GM18519 (cell line): ENCODE data around the gene AP5Z1.

Source experiments
- ATAC-seq: cut with Tn5 transposase; IDR thresholded peaks from one replicate; pipeline ENCODE4 v1.9.1; 2021; ENCODE audit warnings: mild to moderate bottlenecking, moderate library complexity; ENCODE audit not compliant: unreplicated experiment, low FRiP score

The AP5Z1 gene

DNA sequence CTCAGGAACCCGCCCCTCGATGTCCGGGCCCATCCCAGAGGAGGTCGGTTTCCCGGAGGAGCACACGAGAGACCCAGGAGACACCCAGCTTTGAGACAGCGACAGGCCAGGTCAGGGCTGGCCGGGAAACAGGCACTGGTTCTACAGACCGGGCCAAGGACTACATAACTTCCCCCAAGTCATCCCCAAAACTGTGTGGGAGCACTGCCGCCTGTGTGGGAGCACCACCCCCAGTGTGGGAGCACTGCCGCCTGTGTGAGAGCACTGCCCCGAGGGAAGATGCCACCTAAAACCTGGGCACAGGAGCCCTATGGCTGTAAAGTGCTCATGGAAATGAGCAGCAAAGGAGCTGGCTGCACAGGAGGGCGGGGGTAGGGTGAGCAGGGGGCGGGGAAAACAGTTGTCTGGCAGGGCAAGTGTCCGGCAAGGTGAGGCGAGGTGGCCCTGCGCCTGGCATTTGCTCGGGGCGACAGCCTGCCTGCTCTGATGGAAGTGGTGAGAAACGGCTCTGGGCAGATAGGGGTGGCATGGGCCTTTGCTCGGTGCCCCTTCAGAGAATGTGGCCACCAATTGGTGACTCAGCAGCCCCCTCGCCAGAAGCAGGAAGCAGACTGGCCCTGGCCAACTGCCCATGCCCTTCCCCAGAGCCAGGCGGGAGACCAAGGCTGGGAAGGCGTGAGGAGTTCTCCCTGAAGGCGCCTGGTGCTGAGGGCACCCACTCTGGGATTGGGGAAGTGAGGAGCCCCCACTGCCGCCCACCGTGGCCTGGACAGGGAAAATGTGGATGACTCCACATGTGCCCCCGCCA, 60.2 kb downstream of the AP5Z1 start:
- no peak for ATAC-seq

DNA sequence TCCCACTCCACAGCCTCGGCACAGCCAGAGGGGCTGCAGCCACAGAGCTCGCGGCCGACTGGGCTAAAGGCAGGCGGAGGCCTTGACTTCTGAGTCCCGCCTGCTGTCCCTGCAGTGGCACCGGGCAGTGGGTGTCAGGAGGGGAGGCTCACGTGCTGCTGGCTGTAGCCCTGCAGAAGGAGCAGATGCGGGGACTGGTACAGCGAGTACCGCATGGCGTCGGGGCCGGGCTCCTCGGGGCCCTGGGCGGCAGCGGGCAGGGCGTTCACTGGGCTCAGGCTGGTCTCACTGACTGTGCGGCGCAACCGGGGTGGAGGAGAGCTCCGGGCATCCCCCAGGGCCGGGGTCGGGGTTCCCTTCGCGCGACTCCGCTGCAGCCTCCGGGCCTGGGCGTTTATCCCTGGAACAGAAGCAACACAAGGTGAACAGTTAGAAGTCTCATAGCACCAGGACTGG, 60.8 kb downstream of the AP5Z1 start:
- ATAC-seq, result no peak

DNA sequence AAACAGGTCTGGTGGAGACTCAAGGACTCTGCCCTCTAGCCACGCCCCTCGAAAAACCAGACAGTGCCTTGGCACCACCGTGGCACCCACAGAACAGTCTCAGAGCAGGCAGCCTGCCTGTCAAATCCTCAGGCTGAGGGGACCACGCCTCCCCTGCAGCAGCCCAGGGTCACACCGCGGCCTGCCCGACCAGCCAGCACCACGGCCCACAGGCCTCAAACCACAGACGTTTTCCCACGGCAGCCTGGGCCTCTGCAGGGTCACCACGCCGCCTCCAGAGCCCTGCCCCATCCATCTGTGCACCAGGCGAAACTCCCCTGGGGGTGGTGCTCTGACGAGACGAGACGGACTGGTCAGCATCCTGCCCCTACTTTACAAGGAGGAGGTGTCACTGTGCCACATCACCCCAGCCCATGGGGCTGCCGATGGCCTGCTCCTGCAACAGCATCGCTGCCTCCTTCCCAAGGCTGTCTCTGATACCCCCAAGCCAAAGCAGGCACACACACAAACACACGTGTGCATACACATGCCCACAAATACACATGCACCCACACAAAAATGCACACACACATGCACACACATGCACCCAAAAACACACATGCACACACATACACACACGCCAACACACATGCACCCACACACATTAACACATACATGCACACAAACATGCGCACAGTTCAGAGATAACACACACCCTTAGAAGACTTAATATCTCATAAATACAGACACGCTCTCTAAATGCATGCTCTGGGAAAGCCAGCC, 61.8 kb downstream of the AP5Z1 start:
- ATAC-seq, result no peak

DNA sequence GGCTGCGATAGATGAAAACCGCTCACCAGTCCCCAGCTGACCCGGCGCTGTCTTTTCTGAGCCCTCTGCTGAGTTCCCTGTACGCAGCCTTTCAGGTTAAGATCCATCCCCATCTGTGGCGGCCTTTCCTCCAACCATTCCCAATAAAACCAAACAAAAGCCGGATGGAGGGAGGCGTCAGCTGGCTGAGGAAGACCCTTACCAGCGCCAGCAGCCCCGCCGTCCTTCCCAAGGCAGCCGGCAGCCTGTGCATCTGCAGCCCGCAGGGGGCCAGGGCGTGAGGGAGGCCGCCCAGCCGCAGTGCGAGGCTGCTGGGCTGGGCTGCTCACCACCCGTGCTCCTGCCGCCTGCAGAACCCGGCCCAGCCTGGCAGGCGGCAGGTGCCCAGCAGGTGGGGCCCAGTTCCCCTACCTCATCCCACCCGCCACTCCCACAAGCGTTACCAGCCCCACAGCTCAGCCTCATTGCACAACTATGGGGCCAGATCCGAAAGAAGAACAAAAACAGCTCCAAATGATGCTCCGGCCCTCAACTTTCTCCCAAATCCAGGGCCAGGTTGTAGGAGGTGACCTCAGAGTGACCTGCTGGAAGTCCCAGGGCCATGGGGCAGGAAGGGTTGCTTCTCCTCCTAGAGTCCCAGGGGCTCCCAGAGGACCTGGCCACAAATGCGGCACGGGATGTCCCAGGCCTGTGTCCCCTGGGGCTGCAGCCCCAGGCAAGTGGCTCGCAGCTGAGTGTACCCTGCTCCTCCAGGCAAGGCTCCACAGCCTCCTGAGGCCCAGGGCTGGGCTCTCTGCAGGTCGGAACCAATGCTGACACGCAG, 62.6 kb downstream of the AP5Z1 start:
- ATAC-seq, result no peak

DNA sequence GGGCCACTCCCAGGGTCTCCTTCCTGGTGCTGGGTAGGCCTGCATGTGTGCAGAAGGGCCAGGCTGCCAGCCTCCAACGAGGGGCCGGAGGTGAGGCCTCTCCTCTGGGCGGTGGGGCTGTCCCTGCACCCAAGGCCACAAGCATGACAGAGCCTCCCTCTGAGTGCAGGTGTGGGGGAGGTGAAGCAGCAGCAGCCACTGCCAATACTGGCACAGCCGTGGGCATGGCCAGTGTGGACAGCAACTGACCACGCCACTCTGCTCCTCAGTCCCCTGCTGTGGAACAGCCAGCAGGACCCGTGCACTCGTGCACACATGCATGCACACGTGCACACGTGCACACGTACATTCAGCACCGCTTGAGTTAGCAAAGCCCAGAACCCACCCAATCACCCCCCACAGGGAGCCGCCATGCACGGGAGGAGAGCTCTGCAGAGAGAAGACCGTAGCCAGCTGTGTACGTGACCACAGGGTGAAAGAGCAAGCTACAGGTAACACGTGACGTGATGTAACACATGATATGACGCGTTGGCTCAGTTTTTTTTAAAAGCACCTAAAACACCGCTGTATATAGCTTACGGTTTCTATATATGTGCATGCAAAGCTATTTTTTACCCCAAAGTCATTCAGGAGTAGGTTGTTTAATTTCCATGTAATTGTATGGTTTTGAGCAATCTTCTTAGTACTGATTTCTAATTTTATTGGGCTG, 63.4 kb downstream of the AP5Z1 start:
- no peak for ATAC-seq

DNA sequence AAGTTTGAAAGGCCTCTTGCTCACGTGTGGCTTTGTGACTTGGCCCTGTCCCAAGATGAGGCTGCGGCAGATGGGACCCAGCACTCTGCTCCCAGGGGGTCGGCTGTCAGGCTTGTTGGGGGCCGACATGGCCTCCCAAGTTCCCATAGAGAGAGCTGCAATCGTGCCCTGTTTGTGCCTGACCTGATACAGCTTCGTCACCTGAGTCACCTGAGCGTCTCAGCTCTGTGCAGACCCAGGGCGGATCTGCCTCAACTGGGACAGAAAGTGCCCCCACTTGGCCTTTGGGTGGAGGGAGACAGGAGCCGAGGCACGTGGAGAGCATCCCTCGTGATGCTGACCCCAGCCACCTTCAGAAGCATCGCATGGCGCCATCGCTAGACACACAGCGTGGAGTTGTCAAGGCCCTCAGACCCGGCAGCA, 64.7 kb downstream of the AP5Z1 start:
- ATAC-seq, result no peak
